OCI-M2 (cell line): ENCODE data around the gene SEPTIN3.

Source experiments
- DNase-seq: peaks from one replicate; lab custom pipeline; 2025; ENCODE audit not compliant: unreplicated experiment; lab: John Stamatoyannopoulos, UW

Gene SEPTIN3

DNA sequence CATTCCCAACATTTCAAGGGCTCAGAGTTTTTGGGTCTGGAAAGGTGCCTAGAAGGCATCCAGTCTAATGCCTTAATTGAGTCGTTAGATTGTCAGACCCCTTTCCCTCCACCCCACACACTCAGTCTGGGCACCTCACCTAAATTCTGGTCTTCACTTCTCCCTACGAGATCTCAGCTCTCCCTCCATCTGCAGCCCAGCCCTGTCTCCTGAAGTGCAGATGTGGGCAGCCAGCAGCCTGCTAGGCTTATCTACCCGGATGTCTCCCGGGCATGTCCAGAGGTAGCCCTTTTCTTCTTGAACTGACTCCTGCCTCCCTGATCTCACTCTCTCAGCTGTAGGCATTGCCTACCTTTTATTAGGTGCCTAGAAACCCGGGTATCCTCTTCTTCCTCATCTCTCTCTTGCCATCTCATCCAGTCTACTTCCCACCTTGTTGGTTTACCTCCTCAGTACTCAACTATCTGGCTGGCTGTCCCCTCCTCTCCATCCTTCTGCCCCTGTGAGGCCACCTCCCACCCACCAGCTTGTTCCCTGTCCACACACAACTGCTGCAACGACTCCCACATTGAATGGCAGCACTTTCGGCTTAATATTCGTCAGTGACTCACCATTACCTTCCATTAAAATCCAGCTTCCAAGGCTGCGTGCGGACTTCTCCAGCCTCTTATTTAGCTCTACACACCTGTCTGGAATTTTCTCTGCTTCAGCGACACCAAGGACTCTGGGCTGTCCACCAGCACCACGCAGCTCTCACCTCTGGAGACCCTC lies 6.2 kb downstream of the SEPTIN3 start:
- no peak for DNase-seq

- DNase-seq = no peak
Measured at GRCh38 chr22:41976070-41976901, 7.0 kb downstream of the SEPTIN3 start.

- no peak for DNase-seq
Measured at GRCh38 chr22:41976961-41977566, 7.8 kb downstream of the SEPTIN3 start.

DNA sequence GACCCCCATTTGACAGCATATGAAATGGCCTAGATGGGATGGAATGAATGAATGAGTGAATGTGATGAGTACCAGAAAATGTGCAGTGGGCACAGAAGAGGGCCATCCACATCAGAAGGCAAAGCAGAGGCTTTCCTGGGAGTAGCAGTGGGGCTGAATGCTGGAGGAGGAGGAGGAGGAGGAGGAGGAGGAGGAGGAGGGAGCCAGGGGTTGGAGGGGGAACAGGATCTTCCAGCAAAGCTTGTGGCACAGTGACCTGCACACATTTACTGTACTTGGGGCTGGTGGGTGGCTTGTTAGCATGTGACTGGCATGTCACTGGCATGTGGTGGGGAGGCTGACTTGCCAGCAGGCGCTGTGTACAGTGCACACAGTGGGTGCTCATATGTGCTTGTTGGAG lies 9.5 kb downstream of the SEPTIN3 start:
- no peak for DNase-seq

- no peak for DNase-seq
Measured at GRCh38 chr22:41979423-41980250, 10.4 kb downstream of the SEPTIN3 start.

DNA sequence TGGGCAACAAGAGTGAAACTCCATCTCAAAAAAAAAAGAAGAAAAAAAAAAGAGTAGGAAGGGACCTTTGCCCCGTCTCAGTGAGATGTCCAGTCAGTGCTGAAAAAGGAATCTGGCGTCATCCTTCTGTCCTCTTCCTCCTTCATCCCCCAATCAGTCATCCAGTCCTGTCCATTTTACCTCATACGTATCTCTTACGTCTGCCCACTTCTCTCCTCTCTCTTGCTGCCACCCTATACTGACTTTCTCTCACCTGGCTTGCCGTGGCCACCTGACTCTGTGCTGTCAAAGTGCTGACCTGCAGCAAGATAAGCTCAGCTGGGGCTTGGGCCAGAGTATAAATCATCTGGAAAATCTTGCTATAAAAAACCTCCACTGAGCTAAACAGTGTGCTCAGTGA lies 13.6 kb downstream of the SEPTIN3 start:
- DNase-seq = no peak

- no peak for DNase-seq
Measured at GRCh38 chr22:41983513-41984405, 14.5 kb downstream of the SEPTIN3 start.

DNA sequence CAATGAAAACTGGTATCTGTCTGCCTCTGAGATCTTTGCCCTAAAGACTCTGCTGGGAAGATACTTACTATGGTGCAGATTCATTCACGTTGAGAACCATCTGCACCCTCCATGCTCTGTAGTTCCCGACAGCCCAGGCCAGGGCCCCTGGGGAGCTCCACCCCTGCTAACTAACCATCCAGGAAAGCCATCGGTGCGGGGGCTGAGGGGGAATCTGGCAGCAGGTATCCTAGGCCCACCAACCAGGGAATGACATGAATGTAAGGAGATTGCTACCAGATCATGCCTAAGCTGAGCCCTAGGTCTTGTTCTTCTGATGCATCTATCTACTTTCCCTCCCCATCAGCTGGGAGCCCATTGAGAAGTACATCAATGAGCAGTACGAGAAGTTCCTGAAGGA lies 18.0 kb downstream of the SEPTIN3 start:
- DNase-seq = no peak

DNA sequence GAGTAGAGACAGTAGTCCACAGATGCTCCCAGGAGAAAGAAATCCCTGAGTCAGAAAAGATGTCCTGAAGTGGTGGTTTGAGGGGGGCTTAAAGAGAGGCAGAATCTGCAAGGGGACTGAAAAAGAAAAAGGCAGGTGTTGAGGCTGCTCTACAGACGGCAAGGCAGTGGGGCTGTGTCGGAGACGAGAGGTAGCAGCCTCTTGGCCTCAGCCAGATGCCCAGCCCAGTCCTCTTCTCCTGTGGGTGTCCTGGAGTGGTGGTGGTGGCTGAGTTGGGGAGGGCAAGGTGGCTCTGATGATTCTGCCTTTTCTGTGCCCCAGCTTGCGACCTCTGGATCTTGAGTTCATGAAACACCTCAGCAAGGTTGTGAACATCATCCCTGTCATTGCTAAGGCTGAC lies 20.0 kb downstream of the SEPTIN3 start:
- no peak for DNase-seq

DNA sequence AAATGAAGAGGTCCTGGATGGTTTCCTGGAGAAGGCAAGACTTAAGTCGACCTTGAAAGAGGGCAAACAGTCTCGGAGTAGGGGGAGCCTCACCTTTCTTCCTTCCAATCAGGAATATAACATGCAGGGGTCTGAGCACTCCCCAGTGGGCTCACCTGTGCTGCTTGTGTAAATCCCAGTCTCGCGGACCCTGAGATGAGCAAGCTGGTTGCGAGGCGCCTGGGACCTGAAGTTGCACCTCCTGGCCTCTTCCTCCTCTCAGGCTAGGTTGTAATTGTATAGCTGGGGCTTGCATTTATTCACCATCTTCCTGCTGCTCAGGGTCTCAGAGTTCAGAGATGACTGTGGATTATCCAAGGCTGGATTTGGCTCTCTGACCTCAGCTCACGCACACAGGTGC lies 21.9 kb downstream of the SEPTIN3 start:
- no peak for DNase-seq

- no peak for DNase-seq
Measured at GRCh38 chr22:41992496-41992895, 23.3 kb downstream of the SEPTIN3 start.

GRCh38 chr22:41995211-41995610 lies 26.0 kb downstream of the SEPTIN3 start:
- no peak for DNase-seq

DNA sequence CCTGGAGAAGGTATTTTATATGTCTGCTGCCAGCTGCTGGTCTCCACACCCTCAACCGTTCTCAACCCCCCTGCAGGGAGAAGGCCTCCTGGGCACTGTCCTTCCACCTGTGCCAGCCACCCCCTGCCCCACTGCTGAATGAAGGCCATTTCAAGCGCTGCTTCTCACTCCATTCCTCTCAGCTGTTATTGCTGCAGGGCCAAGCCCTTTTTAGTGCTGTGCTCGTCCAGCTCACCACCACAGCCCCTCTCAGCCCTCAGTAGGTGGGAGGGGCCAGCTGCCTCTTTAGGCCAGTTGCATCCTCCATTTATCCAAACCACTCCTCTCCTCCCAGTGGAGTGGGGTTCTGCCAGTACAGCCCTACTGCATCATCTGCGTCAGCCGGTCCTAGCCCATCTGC lies 27.6 kb downstream of the SEPTIN3 start:
- no peak for DNase-seq

- DNase-seq = no peak
Measured at GRCh38 chr22:41998361-41999261, 29.4 kb downstream of the SEPTIN3 start, which contains the start of gene WBP2NL. Gene WBP2NL, plus strand, starts transcription at chr22:41998788. Its CDS starts 31 bp downstream, at chr22:41998819.

- no peak for DNase-seq
Measured at GRCh38 chr22:42000466-42000865, 31.2 kb downstream of the SEPTIN3 start.

- DNase-seq = no peak
Measured at GRCh38 chr22:42001121-42001520, 31.9 kb downstream of the SEPTIN3 start.

GRCh38 chr22:42001706-42002105 lies 32.5 kb downstream of the SEPTIN3 start:
- DNase-seq = no peak

GRCh38 chr22:42007922-42008321 lies 38.7 kb downstream of the SEPTIN3 start:
- no peak for DNase-seq

- DNase-seq = no peak
Measured at GRCh38 chr22:42010778-42011177, 41.5 kb downstream of the SEPTIN3 start.
